Lower leg skin (tissue), 3 donors: ENCODE data around the gene PDGFA.

Experiments used
- CTCF ChIP-seq, 3 donors: fragments of 450-650 bp; IDR thresholded peaks; one replicate each; pipeline ENCODE4 v1.5.1; 2016; ENCODE audit warnings: antibody characterized with exemption in 3 of 3, mild to moderate bottlenecking in 3 of 3, moderate library complexity in 2 of 3
- POLR2A ChIP-seq, 2 donors: fragments of 450-650 bp; IDR thresholded peaks; one replicate each; pipeline ENCODE4 v1.6.1; 2016 to 2017; ENCODE audit warnings: antibody characterized with exemption in 2 of 2, mild to moderate bottlenecking in 1 of 2, moderate library complexity in 1 of 2

- TF ChIP-seq CTCF (IDR thresholded peaks at IDR 0.05) (no peak), POLR2A (IDR thresholded peaks at IDR 0.05) (no peak)
Measured at GRCh38 chr7:491958-492713, 27.5 kb downstream of the PDGFA start.
